RWPE2 (cell line): Measurements from ENCODE around the gene LSM12.
A peak's percentile ranks its signal among the peaks of the same experiment; 100 is the strongest.

Experiments
- ATAC-seq: fragments of 200-7000 bp; cut with Tn5 transposase; 3 replicates; pipeline ENCODE4 v1.9.1; 2021; ENCODE audit warnings: low read depth
- DNase-seq: peaks from one replicate; pipeline ENCODE4 v3.0.0-alpha.2; 2020; ENCODE audit warnings: low spot score
- H3K27ac ChIP-seq: fragments of 450-650 bp; 2 replicates; pipeline ENCODE4 v1.5.1; 2017; ENCODE audit warnings: mild to moderate bottlenecking; ENCODE audit not compliant: poor library complexity, severe bottlenecking
- H3K27me3 ChIP-seq: fragments of 250-450 bp; sonication (Bioruptor Pico); 2 replicates; pipeline ENCODE4 v1.5.1; 2021; ENCODE audit warnings: mild to moderate bottlenecking, moderate library complexity; ENCODE audit not compliant: insufficient read depth, poor library complexity, severe bottlenecking
- H3K36me3 ChIP-seq: fragments of 250-450 bp; sonication (Bioruptor Pico); 2 replicates; pipeline ENCODE4 v1.5.1; 2020; ENCODE audit warnings: low read depth, mild to moderate bottlenecking, moderate library complexity
- H3K4me1 ChIP-seq: fragments of 250-450 bp; sonication (Bioruptor Pico); 2 replicates; pipeline ENCODE4 v1.5.1; 2021; ENCODE audit warnings: mild to moderate bottlenecking, moderate library complexity; ENCODE audit not compliant: insufficient read depth, poor library complexity, severe bottlenecking
- H3K4me3 ChIP-seq: fragments of 250-450 bp; sonication (Bioruptor Pico); 2 replicates; pipeline ENCODE4 v1.5.1; 2021; ENCODE audit warnings: mild to moderate bottlenecking, moderate library complexity; ENCODE audit not compliant: severe bottlenecking
- H3K9me3 ChIP-seq: fragments of 250-450 bp; sonication (Bioruptor Pico); 2 replicates; pipeline ENCODE4 v1.5.1; 2021; ENCODE audit warnings: mild to moderate bottlenecking, moderate library complexity; ENCODE audit not compliant: severe bottlenecking
- TF ChIP-seq, protein P1 (sequence below): fragments of 450-650 bp; IDR thresholded peaks from one replicate; pipeline ENCODE4 v1.5.1; 2017; ENCODE audit warnings: mild to moderate bottlenecking, moderate library complexity; ENCODE audit not compliant: poor library complexity, severe bottlenecking

Gene LSM12

DNA sequence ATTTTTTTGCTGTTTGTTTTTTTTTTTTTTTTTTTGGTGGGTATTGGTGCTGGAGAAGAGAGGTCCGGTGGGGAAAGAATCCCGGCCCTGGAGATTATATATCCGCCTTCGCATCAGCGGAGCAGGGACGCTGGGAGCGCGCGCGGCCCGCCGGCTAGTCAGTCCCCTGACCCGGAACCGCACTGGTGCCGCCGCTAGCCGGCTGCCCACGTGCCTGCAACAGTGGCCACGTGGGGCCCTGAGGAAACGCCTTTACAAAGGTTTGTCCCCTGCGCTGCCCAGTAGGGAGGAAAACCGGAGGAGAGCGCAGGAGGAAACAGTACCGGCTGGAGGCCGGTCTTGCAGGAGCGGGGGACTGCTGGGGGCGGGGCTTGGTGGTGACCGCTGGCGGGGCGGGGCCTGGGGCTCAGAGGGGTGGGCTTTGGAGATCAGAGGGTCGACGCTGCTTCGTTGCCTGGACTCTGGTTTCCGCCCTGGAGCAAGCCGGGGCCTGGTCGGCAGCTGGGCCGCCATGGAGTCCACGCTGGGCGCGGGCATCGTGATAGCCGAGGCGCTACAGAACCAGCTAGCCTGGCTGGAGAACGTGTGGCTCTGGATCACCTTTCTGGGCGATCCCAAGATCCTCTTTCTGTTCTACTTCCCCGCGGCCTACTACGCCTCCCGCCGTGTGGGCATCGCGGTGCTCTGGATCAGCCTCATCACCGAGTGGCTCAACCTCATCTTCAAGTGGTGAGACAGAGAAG, 4.2 kb upstream of the LSM12 start, which contains the start of gene G6PC3:
Gene G6PC3, plus strand, starts transcription at position 281 of the 743 bp plus-strand sequence. Its CDS starts 231 bp downstream, at position 512.
- H3K9me3 ChIP-seq, result no peaks in the 10 kb centered on the region
- H3K36me3 ChIP-seq, result peaks cover 23% of the 10 kb centered on the region
- ATAC-seq, result peak; percentile 83
- H3K4me3 ChIP-seq, result peak within 1 kb of the TSS; percentile 62
- H3K4me1 ChIP-seq, result peaks cover 4% of the 10 kb centered on the region
- peak; percentile 99 for DNase-seq
- TF ChIP-seq, protein P1, sequence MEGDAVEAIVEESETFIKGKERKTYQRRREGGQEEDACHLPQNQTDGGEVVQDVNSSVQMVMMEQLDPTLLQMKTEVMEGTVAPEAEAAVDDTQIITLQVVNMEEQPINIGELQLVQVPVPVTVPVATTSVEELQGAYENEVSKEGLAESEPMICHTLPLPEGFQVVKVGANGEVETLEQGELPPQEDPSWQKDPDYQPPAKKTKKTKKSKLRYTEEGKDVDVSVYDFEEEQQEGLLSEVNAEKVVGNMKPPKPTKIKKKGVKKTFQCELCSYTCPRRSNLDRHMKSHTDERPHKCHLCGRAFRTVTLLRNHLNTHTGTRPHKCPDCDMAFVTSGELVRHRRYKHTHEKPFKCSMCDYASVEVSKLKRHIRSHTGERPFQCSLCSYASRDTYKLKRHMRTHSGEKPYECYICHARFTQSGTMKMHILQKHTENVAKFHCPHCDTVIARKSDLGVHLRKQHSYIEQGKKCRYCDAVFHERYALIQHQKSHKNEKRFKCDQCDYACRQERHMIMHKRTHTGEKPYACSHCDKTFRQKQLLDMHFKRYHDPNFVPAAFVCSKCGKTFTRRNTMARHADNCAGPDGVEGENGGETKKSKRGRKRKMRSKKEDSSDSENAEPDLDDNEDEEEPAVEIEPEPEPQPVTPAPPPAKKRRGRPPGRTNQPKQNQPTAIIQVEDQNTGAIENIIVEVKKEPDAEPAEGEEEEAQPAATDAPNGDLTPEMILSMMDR, result no peak
- peak within 1 kb of the TSS; percentile 82 for H3K27ac ChIP-seq
- no peaks in the 10 kb centered on the region for H3K27me3 ChIP-seq

DNA sequence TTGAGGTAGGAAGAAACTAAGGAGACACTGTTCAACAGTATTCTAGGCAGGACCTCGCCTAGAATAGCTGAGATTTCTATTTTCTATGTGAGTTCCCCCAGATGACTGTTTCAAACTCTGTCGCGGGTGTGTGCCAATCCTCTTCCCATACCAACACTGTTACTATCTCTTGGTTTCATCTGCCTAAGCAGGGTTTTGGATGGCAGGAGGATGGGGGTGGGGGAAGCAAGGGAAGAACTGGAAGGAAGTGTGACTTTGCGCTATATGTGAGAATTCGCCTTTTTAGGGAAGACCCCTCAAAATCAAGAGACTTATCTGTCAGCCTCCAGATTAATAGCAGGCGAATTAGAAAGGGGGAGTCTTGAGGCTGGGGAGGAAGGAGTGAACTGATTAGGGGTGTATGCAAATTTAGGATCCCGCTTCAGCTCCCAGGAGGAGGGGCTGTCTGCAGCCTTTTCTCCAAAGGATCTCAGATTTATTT, 3.5 kb upstream of the LSM12 start:
- no peak for DNase-seq
- H3K27ac ChIP-seq, result peak overlapping the region; percentile 82
- peaks cover 17% of the 10 kb centered on the region for H3K36me3 ChIP-seq
- peak overlapping the region; percentile 62 for H3K4me3 ChIP-seq
- peaks cover 4% of the 10 kb centered on the region for H3K4me1 ChIP-seq
- ATAC-seq, result no peak
- no peaks in the 10 kb centered on the region for H3K27me3 ChIP-seq
- H3K9me3 ChIP-seq, result no peaks in the 10 kb centered on the region
- TF ChIP-seq, protein P1, result no peak

DNA sequence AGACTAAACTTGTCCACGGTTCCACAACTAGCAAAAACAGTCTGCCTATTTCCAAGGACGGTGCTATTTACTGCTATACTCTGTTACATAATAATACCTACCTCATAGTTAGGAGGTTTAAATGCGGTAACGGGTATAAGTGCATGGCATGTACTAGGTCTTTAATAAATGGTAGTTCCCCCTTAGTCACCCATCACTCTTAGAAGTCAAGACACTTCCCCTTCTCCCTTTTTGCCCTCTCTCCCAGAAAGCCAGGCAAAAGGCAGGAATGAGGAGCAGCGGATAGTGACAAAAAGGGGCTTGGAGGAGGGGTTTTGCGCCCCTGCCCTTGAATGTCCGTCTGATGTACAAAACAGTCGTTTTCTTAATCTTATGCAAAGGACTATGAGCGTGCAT, 1.1 kb upstream of the LSM12 start:
- Histone ChIP-seq H3K4me3 (no peak overlapping the region), H3K27ac (no peak overlapping the region), H3K9me3 (no peaks in the 10 kb centered on the region), H3K4me1 (peaks cover 9% of the 10 kb centered on the region), H3K27me3 (no peaks in the 10 kb centered on the region), H3K36me3 (peaks cover 19% of the 10 kb centered on the region)
- DNase-seq (no peak), ATAC-seq (no peak)
- TF ChIP-seq, protein P1, result no peak

DNA sequence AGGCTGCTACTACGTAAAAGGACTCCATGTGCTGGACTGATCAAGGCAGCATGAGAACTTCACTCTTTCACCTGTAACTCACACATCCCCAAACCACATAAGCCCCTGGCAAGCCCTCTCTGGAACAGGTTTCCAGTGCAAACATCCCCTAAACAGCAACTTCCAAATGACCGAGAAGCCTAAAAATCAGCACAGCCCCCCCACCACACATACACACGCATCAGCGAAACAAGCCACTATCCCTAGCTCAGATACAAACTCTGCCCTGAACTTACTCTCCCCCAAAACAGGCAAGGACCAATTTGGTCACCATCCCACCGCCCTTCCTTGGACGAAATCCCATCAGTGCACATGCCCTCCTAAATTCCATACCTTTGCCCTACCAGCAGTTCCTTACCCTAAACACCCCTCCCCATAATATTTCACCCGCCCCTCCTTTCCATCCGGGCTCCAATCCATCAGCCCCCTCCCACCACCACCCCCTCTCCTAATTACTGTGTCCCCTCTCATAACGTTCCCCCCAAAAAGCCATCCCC, 735 bp downstream of the LSM12 start:
- Histone ChIP-seq H3K4me3 (peak overlapping the region; percentile 90), H3K36me3 (peaks cover 36% of the 10 kb centered on the region), H3K9me3 (no peaks in the 10 kb centered on the region), H3K27ac (peak overlapping the region; percentile 84), H3K4me1 (peaks cover 9% of the 10 kb centered on the region), H3K27me3 (no peaks in the 10 kb centered on the region)
- TF ChIP-seq, protein P1, result no peak
- ATAC-seq (no peak), DNase-seq (no peak)
